ENCODE data around the gene RPAP3.

DNA sequence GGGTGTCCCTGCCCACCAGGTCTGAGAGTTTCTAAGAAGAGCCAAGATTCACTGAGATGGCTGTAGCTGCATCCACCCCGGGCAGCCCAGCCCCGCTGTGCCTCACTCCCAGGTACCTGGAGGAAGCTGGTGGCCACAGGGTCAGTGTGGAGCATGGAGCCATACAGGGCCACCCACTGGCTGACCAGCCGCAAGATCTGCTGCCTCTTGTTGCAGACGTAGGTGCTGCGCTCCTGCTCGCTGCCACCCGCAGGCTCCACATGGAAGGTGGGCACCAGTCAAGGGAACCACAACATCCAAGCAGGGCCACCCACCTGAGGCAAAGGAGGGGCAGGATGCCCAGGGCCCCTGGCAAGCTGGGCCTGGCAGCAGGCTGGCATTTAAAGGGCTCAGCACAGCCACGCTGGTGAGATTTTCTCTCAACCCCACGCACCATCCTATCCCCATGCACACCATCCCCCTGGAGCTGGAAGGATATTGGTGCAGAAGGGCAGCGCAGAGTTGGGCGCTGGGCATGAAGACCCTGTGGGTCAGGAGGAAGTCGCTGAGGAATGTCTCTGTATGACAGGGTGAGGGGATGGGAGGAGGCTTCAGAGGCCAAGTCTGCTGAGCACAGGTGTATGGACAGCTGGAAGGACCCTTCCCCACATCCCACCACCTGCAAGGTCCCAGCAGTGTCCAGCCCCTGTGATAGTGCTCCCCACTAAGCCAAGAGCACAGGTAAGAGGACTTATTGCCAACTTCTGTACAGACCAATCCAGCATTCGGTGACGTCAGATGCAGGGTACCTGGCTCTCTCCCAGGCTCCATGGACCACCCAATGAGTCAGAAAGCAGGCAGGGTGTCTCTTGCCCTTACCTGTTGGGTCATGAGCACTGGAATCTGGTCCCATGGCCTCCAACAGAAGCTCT, 42.0 kb upstream of the RPAP3 start:
- no peak for TF ChIP-seq POLR2A (IDR thresholded peaks at IDR 0.05; ENCODE audit: low read depth, low read length)
- TF ChIP-seq POLR2AphosphoS5 (IDR thresholded peaks at IDR 0.05; ENCODE audit: low read depth, low read length) = no peak
- no peak for TF ChIP-seq POU2F2 (IDR thresholded peaks at IDR 0.05; ENCODE audit: low read depth, low read length)
